Stimulated activated CD8-positive, alpha-beta memory T cell treated with anti-CD3 and anti-CD28 coated beads, Interleukin-4, amount 100 ng/mL, for 24 hours (primary cell): ENCODE data around the gene SLC4A3.

ENCODE experiments used
- DNase-seq: peaks from one replicate; pipeline ENCODE4 v3.0.0-alpha.2; 2020; ENCODE audit warnings: low read depth

SLC4A3 gene

DNA sequence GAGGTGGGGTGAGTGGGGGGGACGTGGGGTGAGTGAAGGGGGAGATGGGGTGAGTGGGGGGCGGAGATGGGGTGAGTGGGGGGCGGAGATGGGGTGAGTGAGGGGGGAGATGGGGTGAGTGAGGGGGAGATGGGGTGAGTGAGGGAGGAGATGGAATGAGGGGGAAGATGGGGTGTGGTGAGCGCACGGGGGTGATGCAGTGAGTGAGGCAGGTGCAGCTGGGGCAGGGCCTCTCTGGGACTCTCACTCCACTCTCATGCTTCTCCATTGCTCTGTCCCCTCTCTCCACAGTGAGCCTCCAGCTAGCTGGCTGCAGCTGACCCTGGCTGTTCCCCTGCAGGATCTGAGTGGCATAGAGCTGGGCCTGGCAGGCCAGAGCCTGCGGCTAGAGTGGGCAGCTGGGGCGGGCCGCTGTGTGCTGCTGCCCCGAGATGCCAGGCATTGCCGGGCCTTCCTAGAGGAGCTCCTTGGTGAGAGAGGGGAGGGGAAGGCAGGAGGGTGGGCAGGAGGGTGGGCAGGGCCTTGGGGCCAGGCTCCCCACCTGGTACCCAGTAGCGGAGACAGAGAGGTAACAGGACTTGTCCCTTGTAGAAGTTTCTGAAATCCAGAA is 13.9 kb upstream of the SLC4A3 start:
- no peak for DNase-seq

DNA sequence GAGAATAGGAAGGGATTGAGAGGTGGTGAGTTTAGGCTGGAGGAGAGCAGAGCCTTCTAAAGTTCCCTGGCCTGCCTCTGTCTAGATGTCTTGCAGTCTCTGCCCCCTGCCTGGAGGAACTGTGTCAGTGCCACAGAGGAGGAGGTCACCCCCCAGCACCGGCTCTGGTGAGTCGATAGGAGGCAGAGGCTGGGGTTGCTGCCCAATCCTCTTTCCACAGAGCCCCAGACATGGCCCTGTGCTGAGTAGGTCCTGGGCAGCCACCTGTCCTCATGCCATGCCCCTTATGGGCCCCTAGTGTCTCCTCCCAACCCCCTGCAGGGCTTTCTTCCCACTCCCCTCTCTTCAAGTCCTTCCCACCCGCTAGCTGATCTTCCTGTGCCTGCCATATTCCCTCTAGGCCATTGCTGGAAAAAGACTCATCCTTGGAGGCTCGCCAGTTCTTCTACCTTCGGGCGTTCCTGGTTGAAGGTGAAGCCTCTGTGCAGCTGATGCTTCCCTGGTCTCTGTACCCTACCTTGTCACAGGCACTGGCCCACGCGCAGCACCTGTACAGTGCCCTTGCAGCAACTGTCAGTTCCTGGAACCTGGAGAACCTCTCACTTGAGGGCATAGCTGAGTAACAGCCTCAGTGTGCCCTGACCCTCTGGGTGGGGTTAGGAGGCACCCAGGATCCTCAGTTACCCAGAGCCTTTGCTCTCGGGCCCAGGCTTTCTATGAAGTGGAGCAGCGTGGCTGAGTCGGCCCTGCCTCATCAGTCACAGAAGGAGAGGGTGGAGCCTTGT is 13.2 kb upstream of the SLC4A3 start:
- DNase-seq, result no peak

DNA sequence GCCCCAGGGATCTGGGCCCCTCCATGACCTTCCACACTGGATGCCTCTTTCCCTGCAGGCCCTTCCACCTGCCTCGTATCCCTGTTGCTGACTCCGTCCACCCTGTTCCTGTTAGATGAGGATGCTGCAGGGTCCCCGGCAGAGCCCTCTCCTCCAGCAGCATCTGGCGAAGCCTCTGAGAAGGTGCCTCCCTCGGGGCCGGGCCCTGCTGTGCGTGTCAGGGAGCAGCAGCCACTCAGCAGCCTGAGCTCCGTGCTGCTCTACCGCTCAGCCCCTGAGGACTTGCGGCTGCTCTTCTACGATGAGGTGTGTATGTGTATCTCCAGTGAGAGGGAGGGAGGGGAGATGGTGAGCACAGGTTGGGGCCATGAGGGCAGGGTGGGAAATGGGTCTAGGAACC is 12.4 kb upstream of the SLC4A3 start:
- no peak for DNase-seq

DNA sequence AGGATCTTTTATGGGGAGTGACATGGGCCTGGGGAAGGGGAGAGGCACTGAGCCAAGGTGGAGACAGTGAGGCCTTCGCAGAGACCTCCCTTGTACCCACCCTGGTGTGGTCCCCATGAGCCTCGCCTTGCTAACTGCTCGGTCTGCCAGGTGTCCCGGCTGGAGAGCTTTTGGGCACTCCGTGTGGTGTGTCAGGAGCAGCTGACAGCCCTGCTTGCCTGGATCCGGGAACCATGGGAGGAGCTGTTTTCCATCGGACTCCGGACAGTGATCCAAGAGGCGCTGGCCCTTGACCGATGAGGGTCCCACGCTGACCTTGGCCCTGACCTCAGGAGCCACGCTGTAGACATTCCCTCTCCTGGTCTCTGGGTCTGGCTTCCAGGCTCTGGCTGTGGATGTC is 11.5 kb upstream of the SLC4A3 start:
- no peak for DNase-seq

DNA sequence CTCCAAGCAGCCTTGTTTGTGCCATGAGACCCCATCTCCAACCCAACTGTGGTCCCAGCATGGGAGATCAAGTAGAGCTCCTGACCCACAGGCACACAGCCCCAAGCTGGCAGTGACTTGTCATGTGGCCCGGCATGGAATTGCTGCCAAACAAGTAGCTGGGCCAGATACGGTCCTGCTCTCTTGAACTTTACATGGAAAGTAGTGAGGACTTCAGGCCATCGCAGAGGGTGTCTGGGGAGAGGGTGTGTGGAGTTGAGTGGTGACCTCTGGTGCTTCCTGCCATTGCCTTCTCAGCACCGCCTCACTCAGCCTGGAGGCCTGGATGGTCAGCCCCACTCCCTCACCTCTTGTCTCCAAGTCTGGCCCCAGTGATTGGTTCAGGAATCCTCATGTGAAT is 10.9 kb upstream of the SLC4A3 start:
- no peak for DNase-seq

DNA sequence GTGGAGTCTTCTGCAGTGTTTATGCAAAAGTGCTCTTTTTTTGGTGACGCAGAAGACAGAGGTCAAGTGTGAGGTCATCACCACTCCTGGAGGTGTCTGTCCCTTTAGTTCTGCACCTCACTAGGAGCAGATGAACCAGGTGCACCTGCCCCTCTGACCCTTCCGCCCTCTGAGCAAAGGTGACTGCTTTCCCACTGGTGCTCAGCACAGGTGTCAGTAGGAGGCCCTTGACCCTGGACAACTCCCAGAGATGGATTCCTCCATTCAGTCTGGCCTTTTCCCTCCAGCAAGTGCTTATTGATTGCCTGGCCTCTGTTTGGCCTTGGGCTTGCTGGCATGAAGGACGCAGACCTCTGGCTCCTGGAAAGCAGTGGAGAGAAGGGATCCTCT is 8.7 kb upstream of the SLC4A3 start:
- no peak for DNase-seq

DNA sequence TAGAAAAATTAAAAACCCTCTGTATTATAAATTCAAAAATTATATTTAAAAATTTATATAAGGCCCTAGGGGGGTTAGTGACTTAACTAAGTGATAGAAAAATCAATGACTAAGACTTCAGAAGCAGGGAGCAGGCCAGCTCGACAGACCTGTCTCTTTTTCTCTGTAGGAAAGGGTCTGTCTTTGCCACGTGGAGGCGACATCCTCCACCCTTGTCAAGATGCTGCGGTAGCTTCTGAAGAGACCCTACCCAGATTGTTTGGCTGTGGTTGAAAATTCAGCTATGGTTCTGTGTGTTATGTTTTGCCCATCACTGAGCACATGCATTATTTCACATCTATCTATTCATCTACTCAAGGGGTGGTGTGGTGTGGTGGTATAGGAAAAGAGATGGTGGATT is 8.2 kb upstream of the SLC4A3 start:
- no peak for DNase-seq

DNA sequence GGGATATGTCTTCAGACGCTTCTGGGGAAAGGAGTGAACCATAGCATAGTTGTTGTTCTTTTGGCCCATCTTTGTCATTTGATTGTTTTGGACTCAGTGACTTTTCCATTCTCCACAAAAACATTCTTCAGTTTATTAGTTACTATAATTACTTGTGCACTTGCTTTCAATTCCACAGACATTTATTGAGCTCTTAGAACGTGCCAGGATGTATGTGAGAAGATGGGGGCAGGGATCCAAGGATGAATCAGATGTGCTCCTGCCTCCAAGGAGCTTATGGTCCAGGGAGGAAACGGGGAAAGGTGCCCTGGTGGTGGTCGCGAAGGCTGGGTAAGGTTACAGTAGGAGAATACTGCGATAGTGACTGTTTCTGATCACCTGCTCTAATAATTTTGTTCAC is 6.9 kb upstream of the SLC4A3 start:
- DNase-seq, result no peak

DNA sequence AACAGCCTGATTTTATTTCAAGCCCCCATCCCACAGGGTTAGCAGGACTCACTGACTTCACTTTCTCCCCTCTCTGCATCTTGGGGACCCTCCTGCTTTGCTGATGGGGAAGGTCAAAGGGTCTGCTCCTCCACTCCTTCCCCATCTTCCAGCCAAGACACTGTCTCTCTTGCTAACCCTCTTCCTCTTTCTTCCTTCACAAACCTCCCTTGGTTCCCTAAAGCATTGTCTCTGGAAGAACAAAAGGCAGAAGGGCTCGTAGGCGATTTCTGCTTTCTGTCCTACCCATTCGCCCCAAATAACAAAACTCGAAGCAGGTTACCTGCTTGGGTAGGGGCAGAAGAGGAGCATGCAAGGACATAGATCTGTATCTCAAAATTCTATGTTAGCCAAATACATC is 5.5 kb upstream of the SLC4A3 start:
- no peak for DNase-seq

DNA sequence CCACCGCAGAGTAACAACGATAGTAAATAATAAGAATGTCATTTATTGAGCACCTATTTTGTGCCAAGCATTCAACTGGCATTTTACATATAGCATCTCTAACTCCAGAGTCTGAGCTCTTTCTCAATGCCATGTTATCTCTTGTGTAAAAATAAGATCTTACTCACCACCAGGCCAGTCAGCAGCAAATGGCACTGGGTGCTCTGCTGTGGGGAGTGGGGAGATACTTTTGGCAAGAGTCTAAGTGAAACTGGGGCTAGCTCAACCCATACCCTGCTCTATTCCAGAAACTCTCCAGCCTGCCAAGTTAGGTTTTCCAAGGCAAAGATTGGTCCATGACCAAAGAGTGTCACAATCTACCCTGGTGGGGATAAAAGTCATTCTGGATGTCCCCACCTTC is 5.0 kb upstream of the SLC4A3 start:
- no peak for DNase-seq

DNA sequence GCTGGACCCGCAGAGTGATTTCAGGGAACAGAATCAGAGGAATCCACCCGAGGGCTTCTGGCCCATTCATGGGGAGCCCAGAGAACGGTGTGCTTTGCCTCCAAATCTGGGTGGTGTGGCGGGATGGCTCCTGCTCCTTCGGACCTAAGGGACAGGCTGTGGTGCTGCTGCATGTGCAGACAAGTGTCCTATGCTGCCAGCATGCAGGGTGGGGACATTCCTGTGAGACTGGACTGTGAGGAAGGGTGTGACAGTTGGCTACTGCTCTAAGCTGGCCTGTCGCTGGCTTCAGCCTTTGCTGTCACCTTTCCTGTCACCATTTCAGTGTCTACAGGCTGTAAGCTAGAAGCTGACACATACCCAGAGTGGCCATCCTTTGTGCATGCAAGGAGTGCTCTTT is 2.9 kb upstream of the SLC4A3 start:
- DNase-seq, result no peak

DNA sequence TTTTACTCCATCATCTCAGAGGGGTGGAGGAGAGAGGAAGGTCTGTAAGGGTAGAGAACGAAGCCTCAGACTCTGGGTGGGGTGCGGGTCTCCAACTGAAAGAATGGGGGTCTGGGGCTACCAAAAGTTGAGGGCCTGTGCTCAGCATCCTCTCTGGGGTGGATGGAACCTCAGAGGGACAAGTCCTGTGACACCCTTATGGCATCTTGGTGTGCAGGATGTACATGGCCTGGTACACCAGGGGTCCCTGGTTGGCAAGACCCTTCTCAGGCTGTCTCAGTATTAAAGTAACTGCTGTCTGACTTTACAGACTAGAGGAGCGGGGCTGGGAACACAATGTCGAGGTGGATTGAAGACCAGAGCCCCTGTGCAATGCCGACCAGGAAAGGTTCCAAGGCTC is 2.3 kb upstream of the SLC4A3 start:
- no peak for DNase-seq

DNA sequence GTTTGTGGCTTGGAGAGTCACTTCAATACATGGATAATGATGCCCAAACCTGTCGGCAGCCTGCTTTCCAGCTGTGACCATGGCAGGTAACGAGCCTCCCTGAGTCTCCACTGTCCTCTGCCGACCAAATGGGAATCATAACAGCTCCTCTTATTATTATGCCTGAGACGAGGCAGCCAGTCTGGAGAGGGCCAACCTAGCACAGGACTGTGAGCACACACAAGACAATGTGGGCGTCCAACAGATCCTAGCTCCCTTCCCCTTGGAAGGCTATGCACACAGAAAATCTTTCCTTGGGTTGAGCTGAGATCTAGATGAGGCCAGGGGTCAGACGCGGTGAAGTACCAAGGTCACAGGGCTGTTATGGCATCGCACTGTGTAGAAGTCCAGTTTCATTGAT is 890 bp upstream of the SLC4A3 start:
- DNase-seq, result no peak

DNA sequence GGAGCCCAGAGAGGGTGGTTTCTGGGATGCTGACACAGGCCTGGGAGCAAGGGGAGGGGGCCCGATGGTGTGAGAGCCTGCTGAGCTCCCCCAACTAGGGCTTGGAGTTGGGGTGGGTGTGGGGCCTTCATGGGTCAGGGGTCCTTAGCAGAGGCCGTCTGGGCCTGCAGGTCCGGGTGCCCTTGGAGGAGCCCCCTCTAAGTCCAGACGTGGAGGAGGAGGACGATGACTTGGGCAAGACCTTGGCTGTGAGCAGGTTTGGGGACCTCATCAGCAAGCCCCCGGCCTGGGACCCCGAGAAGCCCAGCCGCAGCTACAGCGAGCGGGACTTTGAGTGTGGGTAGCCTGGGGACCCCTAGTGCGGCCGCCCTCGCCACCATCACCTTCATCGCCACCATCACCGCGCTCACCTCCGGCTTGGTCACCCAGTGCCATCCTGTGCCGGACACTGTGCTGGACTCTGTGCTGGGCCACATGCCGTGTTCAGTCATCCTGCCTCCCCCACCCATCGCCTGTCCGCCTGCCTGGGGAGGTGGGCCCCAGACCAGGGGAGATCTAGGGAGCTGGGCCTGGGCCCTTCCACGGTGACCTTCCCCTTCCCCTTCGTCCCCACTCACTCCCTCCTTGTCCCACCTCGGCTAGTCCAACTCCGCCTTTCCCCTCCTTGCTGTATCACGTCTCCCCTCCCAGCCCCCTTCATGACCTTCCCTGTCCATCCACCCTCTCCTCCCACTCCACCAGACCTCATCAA is 980 bp downstream of the SLC4A3 start:
- DNase-seq, result no peak

DNA sequence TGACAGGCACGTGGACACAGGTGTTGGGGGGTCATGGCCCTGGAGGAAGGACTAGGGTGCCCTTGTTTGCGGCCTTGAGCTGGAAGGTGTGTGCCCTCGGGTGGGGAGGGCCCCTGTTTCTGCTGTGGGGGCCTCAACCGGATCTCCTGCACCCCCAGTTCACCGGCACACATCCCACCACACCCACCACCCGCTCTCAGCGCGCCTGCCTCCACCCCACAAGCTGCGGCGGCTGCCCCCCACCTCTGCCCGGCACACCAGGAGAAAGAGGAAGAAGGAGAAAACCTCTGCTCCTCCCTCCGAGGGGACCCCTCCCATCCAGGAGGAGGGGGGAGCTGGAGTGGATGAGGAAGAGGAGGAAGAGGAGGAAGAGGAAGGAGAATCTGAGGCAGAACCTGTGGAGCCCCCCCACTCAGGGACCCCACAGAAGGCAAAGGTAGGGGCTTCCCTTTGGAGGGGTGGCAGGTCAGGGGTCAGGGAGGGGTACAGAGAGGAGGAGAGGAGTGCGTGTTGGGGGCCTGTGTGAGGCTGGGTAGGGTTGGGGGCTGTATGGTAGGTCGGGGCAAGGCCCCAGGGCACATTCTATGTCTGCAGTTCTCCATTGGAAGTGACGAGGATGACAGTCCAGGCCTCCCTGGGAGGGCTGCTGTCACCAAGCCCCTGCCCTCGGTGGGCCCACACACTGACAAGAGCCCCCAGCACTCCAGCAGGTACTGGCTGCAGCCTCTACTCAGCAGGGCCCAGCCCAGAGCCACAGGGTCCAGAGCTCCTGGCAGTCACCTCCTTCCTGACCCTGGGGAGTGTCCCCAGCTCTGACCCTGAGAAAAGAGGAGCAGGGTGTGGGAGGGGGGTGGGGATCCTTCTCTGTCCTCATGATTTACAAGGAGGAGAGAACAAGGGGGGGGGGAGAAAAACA is 1.8 kb downstream of the SLC4A3 start:
- DNase-seq, result no peak

DNA sequence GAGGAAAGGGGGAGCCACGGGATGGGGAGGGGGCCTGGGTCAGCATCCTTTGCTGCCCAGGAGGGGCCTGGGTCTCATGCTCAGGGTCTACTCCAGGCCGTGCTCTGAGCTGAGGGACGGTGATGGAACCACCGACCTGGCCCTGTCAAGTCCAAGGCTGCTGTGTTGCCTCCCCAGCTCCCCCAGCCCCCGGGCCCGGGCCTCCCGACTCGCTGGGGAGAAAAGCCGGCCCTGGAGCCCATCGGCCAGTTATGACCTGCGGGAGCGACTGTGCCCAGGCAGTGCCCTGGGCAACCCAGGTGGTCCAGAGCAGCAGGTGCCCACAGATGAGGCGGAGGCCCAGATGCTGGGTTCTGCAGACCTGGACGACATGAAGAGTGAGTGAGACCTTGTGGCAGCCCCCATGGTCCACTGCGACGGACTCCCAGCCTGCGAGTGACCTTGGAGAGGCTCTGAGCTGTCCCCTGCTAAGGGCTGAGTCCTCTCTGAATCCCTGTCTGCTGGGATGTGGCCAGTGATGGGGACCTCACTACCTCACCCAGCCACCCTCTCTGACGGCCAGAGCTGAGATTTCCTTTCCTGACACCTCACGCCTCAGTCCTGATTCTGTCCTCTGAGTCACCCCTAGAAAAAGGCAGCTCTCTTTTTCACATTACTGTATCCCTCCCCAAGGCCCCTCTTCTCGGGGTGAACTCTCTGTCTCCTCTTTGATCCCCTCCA is 2.7 kb downstream of the SLC4A3 start:
- no peak for DNase-seq

DNA sequence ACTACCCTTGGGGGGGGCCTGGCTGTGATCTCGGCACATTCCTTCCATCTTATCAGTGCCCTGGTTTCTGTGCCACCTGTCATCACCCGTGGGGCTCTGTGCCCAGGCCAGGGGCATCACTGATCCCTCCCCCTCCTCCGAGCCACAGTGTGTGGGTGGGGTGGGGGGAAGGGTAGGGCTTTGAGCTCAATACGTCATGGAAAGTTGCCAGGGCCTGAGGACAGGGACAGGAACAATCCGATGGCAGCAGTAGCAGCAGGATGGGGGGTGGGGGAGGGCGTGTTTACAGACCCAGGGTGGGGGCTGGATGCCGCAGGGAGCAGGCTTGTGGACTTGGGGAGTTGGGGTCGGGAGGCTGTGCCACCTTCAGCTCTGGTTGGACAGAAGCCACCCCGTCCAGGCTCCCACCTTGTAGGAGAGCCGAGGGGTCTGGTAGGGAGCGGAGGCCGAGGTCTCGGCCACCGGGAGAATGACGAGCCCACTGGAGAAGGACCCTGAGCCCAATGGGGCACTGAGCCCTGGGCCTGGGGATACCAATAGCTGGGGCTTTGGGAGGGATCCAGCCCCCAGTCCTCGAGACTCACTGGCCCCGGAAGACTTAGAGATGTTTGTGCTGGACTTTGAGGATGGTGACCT is 3.5 kb downstream of the SLC4A3 start:
- DNase-seq, result no peak

DNA sequence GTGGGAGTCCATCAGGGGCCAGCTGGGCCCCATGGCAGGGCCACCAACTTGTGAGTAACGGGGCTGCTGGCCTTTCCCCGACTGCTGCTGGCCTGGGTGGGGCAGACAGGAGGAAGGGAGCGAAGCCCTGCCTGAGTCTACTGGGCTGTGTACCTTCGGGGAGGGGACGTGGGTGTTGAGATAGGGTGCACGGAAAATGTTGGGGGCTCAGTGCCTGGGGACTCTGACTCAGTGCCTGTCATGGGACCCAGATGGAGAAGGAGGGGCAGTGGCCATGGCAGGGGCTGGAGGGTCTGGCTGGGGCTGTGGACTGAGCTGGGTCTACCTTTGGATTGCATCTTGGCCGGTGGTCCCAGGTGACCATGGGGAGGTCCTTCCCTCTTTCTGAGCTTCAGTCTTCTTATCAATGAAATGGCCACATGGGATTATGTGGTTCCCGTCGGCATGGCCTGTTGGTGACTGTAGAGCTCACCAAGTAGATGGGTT is 4.0 kb downstream of the SLC4A3 start:
- no peak for DNase-seq

DNA sequence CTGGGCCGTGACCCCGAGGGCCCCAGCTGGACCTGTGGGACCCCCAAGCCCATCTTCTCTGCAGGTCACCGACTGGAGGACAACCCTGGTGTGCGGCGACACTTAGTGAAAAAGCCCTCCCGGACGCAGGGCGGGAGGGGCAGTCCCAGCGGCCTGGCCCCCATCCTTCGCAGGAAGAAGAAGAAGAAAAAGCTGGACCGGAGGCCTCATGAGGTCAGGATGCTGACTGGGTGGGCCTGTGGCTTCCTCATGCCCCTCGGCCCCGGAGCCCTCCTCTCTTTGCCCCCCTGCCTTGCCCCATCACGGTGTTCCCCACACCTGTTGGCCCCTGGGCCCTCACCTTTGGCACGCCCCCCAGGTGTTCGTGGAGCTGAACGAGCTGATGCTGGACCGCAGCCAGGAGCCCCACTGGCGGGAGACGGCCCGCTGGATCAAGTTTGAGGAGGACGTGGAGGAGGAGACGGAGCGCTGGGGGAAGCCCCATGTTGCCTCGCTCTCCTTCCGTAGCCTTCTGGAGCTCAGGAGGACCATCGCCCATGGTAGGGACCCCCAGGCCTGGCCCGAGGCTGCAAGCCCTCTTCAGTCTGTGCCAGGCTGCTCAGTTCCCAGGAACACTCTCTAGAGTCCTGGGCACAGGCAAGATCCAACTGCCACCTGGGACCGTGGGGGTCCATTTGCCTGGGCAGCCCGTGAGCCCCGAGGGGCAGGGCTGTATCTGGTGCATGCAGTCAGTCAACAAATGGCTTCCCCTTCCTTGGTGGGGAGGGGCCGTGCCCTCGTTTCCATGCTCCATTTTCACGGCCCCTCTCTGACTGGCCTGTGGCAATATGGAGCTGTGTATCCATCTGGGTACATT is 4.7 kb downstream of the SLC4A3 start:
- DNase-seq, result no peak

DNA sequence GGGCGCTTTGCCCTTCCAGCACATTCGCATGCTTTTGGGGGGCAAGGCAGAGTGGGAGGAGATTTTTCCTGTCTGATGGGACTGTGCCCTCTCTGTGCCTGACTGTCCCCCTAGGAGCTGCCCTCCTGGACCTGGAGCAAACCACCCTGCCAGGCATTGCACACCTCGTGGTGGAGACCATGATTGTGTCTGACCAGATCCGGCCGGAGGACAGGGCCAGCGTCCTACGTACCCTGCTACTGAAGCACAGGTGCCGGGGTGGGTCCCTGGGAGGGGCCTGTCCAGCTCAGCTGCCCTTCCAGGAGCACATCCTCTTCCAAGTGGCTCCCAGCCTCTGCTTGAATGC is 5.3 kb downstream of the SLC4A3 start:
- no peak for DNase-seq
